Thymus (tissue), 11 donors: ENCODE data around the gene CNTNAP5. TPM values are rescaled to one million over a fixed set of nuclear protein-coding genes. Genes with fewer than 3 reads are reported as not detected.

Experiments
- DNase-seq, 9 donors: peaks; one replicate each; pipeline ENCODE4 v3.0.0-alpha.2; 2013; ENCODE audit warnings: low spot score in 9 of 9, low read depth in 6 of 9, missing footprints in 1 of 9
- H3K27ac ChIP-seq, 2 donors: one replicate each; pipeline ENCODE4 v1.5.1; 2013; ENCODE audit warnings: control low read depth in 1 of 2, low read depth in 1 of 2, low read length in 1 of 2, mild to moderate bottlenecking in 1 of 2, moderate library complexity in 1 of 2
- H3K27me3 ChIP-seq, 2 donors: one replicate each; pipeline ENCODE4 v1.5.1; 2013; ENCODE audit warnings: low read length in 1 of 2; ENCODE audit not compliant: control insufficient read depth in 2 of 2, insufficient read depth in 1 of 2
- H3K36me3 ChIP-seq, 2 donors: one replicate each; pipeline ENCODE4 v1.5.1; 2013; ENCODE audit warnings: low read length in 1 of 2, mild to moderate bottlenecking in 1 of 2, moderate library complexity in 1 of 2; ENCODE audit not compliant: control insufficient read depth in 2 of 2, insufficient read depth in 2 of 2
- H3K4me1 ChIP-seq, 2 donors: one replicate each; pipeline ENCODE4 v1.5.1; 2013; ENCODE audit warnings: low read length in 2 of 2; ENCODE audit not compliant: control insufficient read depth in 2 of 2, insufficient read depth in 2 of 2
- H3K4me3 ChIP-seq, 2 donors: one replicate each; pipeline ENCODE4 v1.5.1; 2013; ENCODE audit warnings: low read length in 2 of 2, control low read depth in 1 of 2, mild to moderate bottlenecking in 1 of 2
- H3K9me3 ChIP-seq, 2 donors: one replicate each; pipeline ENCODE4 v1.5.1; 2013; ENCODE audit warnings: low read length in 1 of 2, mild to moderate bottlenecking in 1 of 2; ENCODE audit not compliant: control insufficient read depth in 2 of 2, insufficient read depth in 1 of 2
- WGBS: extraction: QIAGEN DNeasy Blood & Tissue Kit; methylation state at CpG from one replicate; pipeline ENCODE4 v1.1.7; 2013; 5-methylcytosine and 5-hydroxymethylcytosine counted together
- polyA plus RNA-seq: library from polyadenylated mRNA; stranded (reverse); fragments of 200-250 nt; gene quantifications from one replicate; pipeline ENCODE4 v1.2.3, GENCODE V29; 2013
- total RNA-seq: library from RNA; stranded (reverse); fragments of 120-200 nt; gene quantifications from one replicate; pipeline ENCODE4 v1.2.4, GENCODE V29; 2013
- donor health status: healthy.

CNTNAP5 gene
- total and polyA plus RNA-seq, 2 donors: 0.02 to 0.14 TPM

DNA sequence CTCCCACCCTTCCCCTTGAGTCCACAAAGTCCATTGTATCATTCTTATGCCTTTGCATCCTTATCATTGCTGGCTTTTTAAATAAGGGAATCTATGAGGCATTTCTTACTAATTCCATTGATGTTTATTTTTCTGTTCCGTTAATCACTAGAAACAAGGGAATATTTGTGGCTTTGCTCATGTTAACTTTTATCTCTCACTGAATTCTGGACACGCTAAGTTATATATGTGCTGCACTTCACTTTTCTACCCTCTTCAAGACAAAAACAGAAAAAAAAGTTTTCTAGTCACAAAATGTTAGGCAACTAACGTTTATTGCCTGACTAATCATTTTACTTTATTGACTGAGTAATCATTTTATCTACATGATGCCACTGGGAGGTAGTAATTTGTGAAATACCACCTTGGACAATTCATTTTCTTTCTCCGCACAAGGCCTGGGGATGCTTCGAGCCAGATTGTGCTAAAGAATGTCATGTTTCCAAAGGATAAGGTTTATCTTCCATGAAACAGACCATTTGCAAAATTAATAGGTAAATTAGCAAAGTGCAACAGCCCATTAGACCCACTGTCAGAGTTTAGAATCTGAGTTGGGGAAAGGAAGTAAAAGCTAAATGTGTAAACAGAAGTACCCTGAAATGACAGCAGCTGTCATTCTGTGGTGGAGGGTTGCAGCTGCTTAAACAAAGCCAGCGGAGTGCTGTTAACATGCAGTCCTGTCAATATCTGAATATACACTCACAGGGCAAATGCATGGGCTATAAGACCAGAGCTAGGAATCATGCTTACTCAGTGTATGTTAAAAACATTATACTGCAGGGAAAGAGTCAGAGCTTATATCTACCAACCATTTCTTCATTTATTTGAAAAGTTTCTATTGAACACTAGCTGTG lies 658.7 kb downstream of the CNTNAP5 start:
- no peaks in the 10 kb centered on the region for H3K4me1 ChIP-seq
- no peak overlapping the region for H3K4me3 ChIP-seq
- H3K36me3 ChIP-seq: no peaks in the 10 kb centered on the region
- no peak for DNase-seq
- WGBS: 91% methylated on average over 6 of the region's 6 CpGs
- H3K27me3 ChIP-seq: no peaks in the 10 kb centered on the region
- H3K9me3 ChIP-seq: no peaks in the 10 kb centered on the region
- H3K27ac ChIP-seq: no peak overlapping the region

DNA sequence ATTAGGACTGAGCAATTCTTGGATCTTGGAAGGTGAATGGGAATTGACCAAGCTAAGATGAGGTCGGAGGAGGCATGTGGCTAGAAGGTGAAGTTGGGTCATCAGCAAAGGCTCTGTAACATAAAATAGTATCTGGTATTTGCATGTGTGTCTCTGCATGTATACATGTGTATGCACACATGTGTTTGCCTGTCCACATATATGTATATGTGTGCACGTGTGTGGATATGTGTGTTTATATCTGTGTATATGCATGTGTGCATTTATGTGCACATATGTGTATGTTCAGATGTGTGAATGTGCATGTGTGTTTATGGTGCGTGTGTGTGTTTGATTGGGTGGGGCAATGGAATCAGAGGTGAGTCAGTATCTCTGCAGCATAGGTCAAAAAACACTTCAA lies 664.3 kb downstream of the CNTNAP5 start:
- 96% methylated on average over 3 of the region's 3 CpGs for WGBS
- Histone ChIP-seq H3K9me3 (no peaks in the 10 kb centered on the region), H3K4me3 (no peak overlapping the region), H3K27ac (no peak overlapping the region), H3K27me3 (no peaks in the 10 kb centered on the region), H3K36me3 (no peaks in the 10 kb centered on the region), H3K4me1 (no peaks in the 10 kb centered on the region)
- DNase-seq: no peak

DNA sequence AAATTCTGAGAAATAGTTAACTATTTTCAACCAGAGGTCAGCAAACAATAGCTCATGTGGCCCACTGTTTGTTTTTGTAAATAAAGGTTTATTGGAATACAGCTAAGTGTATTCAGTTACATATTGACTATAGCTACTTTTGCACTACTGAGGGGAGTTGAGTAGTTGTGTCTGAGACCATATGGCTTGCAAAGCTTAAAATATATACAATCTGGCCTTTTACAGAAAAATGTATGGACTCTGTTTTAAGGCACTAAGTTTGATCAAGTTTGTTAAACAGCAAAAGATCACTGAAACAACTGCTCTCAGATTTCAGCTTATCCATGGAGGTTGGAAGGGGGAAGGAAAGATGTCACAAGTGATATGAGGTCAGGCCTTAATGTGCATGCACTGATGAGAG lies 667.1 kb downstream of the CNTNAP5 start:
- no peak for DNase-seq
- Histone ChIP-seq H3K4me3 (no peak overlapping the region), H3K27me3 (no peaks in the 10 kb centered on the region), H3K27ac (no peak overlapping the region), H3K9me3 (no peaks in the 10 kb centered on the region), H3K4me1 (no peaks in the 10 kb centered on the region), H3K36me3 (no peaks in the 10 kb centered on the region)

DNA sequence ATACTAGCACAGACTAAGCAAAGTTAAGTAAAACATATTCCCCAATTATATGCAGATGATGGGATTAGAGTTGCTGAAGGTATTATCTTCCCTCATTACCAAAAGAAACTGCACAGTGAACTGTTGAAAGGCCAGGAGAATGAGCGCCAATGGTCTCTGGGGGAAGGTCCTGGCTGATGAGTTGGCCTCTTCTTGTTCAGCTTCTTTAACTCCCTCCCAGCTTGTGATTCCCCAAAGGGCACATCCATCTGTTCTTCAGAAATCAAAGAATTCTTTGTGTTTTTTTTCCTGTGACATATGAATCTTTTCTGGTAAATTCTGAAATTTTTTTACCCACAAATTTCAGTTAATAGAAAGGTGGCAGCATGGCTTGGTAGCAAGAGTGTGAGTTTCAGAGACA lies 667.6 kb downstream of the CNTNAP5 start:
- no peaks in the 10 kb centered on the region for H3K9me3 ChIP-seq
- H3K36me3 ChIP-seq: no peaks in the 10 kb centered on the region
- no peaks in the 10 kb centered on the region for H3K4me1 ChIP-seq
- WGBS: 82% methylated on average over 1 of the region's 1 CpG
- H3K4me3 ChIP-seq: no peak overlapping the region
- no peaks in the 10 kb centered on the region for H3K27me3 ChIP-seq
- no peak overlapping the region for H3K27ac ChIP-seq
- DNase-seq: no peak

DNA sequence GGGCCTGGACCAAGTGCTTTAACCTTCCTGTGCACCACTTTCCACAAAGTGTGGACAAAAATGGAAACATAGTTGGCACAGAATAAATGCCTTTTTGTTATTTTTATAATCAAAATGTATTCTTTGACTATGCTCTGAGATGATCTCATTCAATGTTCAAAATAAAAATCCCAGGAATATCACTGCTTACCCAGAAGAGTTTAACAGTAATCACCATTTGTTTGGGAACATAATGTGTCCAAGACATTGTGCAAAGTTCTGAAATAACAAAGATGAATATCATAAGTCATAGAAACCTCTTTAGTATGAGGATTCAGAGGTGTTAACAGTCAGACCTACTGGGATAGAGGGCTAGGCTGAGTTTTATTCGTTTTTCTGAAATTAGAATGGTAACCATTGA lies 668.1 kb downstream of the CNTNAP5 start:
- Histone ChIP-seq H3K36me3 (no peaks in the 10 kb centered on the region), H3K9me3 (no peaks in the 10 kb centered on the region), H3K4me1 (no peaks in the 10 kb centered on the region), H3K4me3 (no peak overlapping the region), H3K27ac (no peak overlapping the region), H3K27me3 (no peaks in the 10 kb centered on the region)
- DNase-seq: no peak
- 73% methylated on average over 1 of the region's 1 CpG for WGBS

DNA sequence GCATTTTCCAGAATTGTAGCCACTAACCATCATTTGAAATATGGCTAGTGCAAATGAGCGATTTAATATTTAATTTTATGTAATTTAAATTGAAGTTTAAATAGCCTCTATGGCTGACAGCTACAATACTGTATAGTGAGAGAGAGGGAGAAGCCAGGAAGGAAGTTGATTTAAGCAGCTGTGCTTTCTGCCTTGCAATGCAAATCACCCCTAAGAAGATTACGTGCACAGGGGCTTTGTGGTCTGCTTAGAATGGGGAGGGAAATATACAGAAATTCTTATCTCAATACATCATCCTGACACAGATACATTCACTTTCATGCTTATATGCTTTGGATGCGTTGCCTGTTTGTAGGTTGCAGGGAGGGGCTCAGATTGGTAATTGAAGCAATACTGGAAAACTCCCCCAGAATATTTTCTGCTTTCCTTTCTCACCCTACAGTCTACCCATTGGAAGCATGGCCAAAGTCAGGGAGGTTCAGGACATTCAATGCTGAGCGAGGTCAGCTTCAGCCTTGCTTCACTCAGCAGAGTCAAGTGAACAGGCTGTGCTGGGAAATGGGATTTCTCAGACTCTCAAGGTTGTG lies 674.0 kb downstream of the CNTNAP5 start:
- Histone ChIP-seq H3K27ac (no peak overlapping the region), H3K4me1 (no peaks in the 10 kb centered on the region), H3K36me3 (no peaks in the 10 kb centered on the region), H3K4me3 (no peak overlapping the region), H3K27me3 (no peaks in the 10 kb centered on the region), H3K9me3 (no peaks in the 10 kb centered on the region)
- WGBS: 60% methylated on average over 4 of the region's 4 CpGs
- no peak for DNase-seq

DNA sequence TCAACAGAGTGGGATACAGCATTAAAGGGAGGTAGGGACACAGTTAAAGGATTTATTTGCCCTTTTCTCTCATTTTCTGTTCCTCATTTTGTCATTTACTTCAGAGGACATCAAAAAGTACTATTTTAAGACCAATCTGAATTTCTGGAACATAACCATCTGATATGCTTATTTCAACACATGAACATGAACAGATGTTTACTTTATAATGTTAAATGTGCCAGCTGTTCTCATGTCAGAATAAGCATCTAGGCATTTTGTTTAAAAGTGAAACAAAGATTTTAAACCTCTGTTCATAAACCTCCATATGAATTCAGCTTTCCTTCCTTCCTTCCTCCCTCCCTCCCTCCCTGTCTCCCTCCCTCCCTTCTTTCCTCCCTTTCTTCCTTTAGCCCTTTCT lies 677.7 kb downstream of the CNTNAP5 start:
- H3K27me3 ChIP-seq: no peaks in the 10 kb centered on the region
- no peak for DNase-seq
- no peak overlapping the region for H3K27ac ChIP-seq
- H3K4me1 ChIP-seq: no peaks in the 10 kb centered on the region
- H3K36me3 ChIP-seq: no peaks in the 10 kb centered on the region
- H3K4me3 ChIP-seq: no peak overlapping the region
- no peaks in the 10 kb centered on the region for H3K9me3 ChIP-seq

DNA sequence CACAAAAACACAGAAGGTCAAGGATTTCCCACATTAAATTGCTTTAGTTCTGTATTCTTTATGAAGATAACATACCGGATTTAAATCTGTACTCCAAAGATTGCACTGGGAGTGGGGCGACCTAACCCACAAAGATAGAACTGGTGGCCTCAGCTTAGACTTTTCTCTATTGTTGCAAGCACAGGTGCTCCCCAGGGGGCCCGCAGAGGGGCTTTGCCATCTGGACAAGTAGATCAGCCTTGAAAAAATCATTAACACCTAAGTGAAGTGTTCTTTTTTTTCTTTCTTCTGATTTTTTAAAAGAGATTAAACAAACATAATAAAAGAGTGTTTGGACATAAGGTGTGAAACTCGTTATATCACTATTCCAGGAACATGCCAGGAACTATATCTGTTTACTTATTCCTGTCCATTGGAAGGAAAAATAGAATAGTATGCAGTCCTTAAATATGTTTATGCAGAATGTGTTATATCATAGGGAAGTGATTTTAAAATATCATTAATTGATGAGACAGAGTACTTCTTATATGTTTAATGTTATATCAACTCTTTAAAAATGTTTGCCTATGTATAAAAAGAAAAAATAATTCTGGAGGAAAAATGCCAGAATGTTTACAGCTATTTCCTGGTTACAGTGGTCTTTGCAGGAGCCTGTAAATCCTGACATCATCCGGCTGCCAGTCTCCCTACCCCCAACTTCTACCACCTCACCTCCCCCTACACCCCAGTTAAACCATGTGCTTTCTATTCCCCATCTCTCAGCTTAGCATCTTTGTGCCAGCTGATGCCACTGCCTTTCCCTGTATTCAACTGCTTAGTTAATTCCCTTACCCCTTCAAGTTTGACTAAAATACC lies 679.2 kb downstream of the CNTNAP5 start:
- 70% methylated on average over 5 of the region's 5 CpGs for WGBS
- no peak overlapping the region for H3K4me3 ChIP-seq
- no peaks in the 10 kb centered on the region for H3K36me3 ChIP-seq
- H3K9me3 ChIP-seq: no peaks in the 10 kb centered on the region
- no peak for DNase-seq
- H3K27me3 ChIP-seq: no peaks in the 10 kb centered on the region
- no peaks in the 10 kb centered on the region for H3K4me1 ChIP-seq
- no peak overlapping the region for H3K27ac ChIP-seq

DNA sequence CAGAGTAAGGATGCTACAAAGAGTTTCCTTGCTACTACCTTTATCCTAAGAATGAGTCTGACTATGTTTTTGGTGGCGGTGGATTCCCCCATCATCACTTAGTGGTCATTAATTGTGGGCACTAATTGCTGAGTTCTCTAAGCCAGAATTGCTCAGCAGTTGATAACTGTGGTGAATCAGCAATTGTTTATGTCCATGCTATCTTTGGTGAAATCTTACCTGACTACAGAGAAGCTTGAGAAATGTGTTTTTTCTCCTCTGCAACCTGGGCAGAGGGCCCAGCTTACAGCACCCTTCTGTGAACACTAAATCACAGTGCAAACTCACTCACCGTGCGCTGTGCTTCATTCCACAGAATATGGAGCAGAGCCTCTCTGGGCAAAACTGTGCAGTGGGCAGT lies 683.6 kb downstream of the CNTNAP5 start:
- no peaks in the 10 kb centered on the region for H3K4me1 ChIP-seq
- 96% methylated on average over 3 of the region's 3 CpGs for WGBS
- no peaks in the 10 kb centered on the region for H3K27me3 ChIP-seq
- H3K4me3 ChIP-seq: no peak overlapping the region
- no peaks in the 10 kb centered on the region for H3K9me3 ChIP-seq
- no peaks in the 10 kb centered on the region for H3K36me3 ChIP-seq
- no peak overlapping the region for H3K27ac ChIP-seq
- no peak for DNase-seq
